GM10266 (cell line): ENCODE results near the gene TRPC1.

ENCODE experiments used
- DNase-seq: peaks from one replicate; pipeline ENCODE4 v3.0.0; 2012; ENCODE audit errors: extremely low spot score
- TF ChIP-seq, protein P1 (sequence below): IDR thresholded peaks from 2 replicates; pipeline ENCODE4 v1.5.1; 2012; ENCODE audit warnings: mild to moderate bottlenecking, low read depth; ENCODE audit not compliant: control insufficient read depth, insufficient read depth; ENCODE audit errors: missing control alignments

The TRPC1 gene

GRCh38 chr3:142782616-142783015, 58.8 kb downstream of the TRPC1 start:
- DNase-seq: no peak
- TF ChIP-seq, protein P1, sequence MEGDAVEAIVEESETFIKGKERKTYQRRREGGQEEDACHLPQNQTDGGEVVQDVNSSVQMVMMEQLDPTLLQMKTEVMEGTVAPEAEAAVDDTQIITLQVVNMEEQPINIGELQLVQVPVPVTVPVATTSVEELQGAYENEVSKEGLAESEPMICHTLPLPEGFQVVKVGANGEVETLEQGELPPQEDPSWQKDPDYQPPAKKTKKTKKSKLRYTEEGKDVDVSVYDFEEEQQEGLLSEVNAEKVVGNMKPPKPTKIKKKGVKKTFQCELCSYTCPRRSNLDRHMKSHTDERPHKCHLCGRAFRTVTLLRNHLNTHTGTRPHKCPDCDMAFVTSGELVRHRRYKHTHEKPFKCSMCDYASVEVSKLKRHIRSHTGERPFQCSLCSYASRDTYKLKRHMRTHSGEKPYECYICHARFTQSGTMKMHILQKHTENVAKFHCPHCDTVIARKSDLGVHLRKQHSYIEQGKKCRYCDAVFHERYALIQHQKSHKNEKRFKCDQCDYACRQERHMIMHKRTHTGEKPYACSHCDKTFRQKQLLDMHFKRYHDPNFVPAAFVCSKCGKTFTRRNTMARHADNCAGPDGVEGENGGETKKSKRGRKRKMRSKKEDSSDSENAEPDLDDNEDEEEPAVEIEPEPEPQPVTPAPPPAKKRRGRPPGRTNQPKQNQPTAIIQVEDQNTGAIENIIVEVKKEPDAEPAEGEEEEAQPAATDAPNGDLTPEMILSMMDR: no peak

DNA sequence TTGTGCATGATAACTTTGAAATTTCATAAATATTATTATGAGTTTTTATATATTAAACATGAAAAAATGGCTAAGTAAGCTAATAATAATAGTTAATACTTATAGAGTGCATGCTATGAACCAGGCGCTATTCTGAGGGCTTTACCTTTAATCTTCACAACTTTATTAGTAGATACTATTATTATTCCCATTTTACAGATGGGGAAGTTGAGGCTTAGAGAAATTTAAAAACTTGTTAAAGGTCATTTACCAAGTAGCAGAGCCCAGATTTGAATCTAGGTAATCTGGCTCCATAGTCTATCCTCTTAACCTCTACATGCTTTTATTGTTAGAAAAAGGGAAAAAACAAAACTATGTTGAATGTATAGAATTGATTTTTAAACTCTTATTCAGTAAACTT, 60.4 kb downstream of the TRPC1 start:
- TF ChIP-seq, protein P1: no peak
- no peak for DNase-seq

GRCh38 chr3:142785996-142786395, 62.2 kb downstream of the TRPC1 start:
- no peak for DNase-seq
- TF ChIP-seq, protein P1: no peak

GRCh38 chr3:142787719-142788118, 63.9 kb downstream of the TRPC1 start:
- TF ChIP-seq, protein P1: no peak
- no peak for DNase-seq

GRCh38 chr3:142794508-142794907, 70.7 kb downstream of the TRPC1 start:
- no peak for DNase-seq
- TF ChIP-seq, protein P1: no peak

GRCh38 chr3:142795332-142795731, 71.5 kb downstream of the TRPC1 start:
- TF ChIP-seq, protein P1: no peak
- DNase-seq: no peak

DNA sequence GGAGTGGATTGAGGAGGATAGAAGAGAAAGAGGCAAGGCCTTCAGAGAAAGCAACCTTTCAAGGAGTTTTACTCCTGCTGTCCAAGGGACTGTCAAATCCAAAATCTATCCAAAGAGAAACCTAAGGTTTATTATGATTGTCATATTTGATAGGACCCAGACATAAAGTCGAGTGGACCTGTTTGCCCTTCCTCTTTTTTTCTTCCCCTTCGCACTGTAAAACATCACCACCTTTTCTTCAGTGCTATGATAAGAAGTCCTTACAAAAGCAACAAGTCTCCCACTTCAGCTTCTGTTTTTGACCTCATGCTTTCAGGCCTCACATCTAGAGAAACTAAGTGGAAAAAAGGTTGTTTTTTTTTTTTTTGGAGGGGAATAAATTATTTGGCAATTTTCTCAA, 73.0 kb downstream of the TRPC1 start:
- TF ChIP-seq, protein P1: no peak
- no peak for DNase-seq
